GM10266 (cell line): Measurements from ENCODE around the gene SLC6A18.

Source experiments
- DNase-seq: peaks from one replicate; pipeline ENCODE4 v3.0.0; 2012; ENCODE audit errors: extremely low spot score
- TF ChIP-seq, protein P1 (sequence below): IDR thresholded peaks from 2 replicates; pipeline ENCODE4 v1.5.1; 2012; ENCODE audit warnings: mild to moderate bottlenecking, low read depth; ENCODE audit not compliant: control insufficient read depth, insufficient read depth; ENCODE audit errors: missing control alignments

Gene SLC6A18

DNA sequence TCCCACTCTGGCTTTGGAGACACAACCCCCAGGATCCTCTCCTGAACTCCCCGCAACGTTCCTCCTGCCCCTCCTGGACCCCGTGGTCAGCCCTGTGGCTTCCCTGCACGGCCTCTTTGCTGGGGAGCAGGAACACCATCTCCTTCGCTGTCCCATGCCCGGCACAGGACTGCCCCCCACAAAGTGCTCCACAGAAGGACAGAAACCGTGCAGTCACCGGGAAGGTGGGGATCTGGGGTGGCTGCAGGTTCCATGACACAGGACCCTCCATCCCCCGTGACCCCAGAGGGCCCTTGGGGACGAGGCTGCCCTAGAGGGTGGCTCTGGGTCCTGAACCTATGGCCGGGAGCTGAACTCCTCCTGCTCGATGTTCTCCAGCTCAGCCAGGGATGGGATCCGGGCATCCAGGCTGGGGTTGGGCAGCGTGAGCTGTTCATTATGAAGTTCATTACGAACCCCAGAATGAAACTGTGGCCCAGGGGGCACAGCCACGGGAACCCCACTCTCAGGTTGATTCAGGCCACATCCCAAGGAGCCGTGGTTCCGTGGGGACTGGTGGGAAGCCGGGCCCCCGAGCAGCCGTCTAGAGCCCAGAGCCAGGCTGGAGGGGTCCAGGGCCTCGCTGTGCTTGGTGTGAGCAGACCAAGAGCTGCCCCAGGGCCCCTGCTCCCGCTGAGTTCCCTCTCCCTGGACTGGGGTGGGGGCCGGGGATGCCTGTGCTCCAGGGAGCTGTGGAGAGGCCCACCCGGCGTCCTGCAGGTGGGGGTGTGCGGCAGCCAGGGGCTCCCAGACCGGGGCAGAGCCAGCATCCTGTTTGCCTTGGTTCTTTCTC is 24.5 kb upstream of the SLC6A18 start:
- TF ChIP-seq, protein P1, sequence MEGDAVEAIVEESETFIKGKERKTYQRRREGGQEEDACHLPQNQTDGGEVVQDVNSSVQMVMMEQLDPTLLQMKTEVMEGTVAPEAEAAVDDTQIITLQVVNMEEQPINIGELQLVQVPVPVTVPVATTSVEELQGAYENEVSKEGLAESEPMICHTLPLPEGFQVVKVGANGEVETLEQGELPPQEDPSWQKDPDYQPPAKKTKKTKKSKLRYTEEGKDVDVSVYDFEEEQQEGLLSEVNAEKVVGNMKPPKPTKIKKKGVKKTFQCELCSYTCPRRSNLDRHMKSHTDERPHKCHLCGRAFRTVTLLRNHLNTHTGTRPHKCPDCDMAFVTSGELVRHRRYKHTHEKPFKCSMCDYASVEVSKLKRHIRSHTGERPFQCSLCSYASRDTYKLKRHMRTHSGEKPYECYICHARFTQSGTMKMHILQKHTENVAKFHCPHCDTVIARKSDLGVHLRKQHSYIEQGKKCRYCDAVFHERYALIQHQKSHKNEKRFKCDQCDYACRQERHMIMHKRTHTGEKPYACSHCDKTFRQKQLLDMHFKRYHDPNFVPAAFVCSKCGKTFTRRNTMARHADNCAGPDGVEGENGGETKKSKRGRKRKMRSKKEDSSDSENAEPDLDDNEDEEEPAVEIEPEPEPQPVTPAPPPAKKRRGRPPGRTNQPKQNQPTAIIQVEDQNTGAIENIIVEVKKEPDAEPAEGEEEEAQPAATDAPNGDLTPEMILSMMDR: no peak

DNA sequence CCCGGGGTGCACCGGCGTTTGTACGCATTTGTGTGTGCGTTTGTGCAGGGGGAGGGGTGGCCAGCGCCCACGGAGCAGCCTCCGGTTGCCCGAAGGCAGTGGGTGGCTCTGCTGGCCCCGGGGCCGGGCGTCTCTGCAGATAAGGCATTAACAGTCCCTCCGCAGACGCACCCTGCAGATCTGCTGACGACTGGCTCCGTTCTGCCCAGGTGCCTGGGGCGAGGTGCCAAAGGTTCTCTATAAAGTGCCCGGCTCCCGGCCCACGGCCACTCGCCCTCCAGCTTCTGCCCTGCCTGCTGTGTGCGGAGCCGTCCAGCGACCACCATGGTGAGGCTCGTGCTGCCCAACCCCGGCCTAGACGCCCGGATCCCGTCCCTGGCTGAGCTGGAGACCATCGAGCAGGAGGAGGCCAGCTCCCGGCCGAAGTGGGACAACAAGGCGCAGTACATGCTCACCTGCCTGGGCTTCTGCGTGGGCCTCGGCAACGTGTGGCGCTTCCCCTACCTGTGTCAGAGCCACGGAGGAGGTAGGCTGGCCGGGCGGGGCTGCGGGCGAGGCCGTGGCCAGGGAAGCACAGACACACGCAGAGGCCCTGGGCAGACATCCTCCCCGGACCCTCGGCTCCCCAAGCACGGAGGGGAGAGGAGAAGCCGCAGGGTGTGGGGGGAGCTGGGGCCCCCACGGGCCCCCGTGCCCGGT is 23.7 kb upstream of the SLC6A18 start, which contains the start of gene SLC6A19:
Gene SLC6A19, plus strand, starts transcription at position 269 of the 699 bp plus-strand sequence. Its CDS starts 56 bp downstream, at position 325.
- DNase-seq: no peak
- TF ChIP-seq, protein P1: no peak

More for the DNA sequence above, 24.5 kb upstream of the SLC6A18 start:
- no peak for DNase-seq

DNA sequence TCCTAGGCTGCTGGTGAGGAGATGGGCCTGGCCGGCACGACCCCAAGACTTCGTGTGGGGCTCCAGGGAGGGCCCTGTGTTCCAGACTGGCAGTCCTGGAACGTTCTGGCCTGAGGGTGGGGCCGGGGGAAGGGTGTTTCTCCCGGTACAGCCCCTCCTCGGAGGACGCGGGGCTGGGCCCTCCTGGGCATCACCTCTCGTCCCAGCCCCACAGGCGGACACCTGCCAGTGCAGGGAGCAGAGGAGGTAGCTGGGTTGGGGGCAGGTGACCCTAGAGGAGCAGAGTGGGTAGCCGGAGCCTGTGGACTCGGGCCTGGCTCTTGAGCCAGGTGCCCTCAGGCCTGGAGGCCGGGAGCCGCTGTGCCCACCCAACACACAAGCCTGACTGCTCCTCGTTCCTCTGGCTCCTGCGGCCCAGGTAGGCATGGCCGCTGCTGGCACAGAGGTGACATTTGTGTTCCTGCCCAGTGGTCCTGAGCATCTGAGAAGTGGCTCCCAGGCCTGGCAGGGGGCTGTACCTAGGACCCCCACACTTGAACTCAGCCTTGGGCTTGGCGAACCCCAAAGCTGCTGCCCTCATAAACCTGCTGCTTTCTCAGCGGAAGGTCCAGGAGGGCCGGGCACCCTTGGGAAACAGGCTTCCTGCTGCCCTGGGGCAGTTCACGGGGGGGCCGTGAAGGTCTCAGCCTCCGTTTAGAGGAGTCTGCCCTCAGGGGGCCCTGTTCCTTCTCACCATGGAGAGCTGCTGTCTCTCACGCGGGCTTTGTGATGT is 23.0 kb upstream of the SLC6A18 start:
- TF ChIP-seq, protein P1: no peak
- no peak for DNase-seq

DNA sequence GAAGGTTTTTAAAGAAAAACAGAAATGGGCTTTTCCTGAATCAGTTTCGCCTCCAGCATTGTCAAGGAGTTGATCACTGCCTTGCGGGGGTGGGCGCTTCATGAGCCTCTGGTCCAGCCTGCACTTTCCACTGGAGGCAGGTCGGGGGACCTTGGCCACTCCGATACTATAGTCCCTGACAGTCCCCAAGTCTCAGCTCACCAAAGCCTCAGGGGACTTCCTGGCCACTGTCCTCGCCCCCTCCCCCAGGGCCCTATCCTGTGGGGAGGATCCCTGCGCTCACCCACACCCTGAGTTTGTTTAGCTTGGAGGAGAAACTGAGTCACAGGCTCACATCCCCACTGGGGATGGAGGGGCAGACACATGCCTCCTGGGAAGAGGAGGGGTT is 22.4 kb upstream of the SLC6A18 start:
- DNase-seq: no peak
- TF ChIP-seq, protein P1: no peak

DNA sequence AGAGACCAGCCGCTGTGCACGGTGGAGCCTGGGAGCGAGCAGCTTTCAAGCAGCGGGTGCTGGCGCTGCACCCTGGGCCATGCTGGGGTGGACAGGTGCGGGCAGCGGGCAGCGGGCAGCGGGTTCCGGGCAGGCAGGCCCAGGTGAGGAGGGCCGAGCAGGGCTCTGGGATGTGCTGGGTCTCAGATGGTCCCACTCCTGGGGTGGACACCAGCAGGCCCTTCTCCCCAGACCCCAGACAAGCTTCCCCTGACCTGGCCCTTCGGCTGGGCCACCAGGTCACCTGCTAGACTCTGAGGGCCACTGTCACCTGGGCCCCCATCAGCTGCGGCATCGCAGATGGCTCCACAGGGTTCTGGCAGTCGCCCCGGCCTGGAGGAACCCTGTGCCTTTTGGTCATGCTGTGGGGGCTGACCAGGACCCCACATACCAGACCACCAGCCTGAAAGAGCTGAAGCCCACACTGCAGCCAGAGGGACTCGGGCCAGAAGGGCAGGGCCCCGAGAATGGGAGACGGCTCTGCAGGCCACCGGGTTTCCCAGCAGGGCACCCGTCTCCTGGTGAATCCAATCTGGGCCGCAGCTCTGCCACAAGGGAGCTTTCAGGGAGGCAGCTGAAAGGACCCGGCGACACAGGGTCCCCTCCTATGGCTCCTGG is 21.7 kb upstream of the SLC6A18 start:
- TF ChIP-seq, protein P1: no peak
- DNase-seq: no peak

DNA sequence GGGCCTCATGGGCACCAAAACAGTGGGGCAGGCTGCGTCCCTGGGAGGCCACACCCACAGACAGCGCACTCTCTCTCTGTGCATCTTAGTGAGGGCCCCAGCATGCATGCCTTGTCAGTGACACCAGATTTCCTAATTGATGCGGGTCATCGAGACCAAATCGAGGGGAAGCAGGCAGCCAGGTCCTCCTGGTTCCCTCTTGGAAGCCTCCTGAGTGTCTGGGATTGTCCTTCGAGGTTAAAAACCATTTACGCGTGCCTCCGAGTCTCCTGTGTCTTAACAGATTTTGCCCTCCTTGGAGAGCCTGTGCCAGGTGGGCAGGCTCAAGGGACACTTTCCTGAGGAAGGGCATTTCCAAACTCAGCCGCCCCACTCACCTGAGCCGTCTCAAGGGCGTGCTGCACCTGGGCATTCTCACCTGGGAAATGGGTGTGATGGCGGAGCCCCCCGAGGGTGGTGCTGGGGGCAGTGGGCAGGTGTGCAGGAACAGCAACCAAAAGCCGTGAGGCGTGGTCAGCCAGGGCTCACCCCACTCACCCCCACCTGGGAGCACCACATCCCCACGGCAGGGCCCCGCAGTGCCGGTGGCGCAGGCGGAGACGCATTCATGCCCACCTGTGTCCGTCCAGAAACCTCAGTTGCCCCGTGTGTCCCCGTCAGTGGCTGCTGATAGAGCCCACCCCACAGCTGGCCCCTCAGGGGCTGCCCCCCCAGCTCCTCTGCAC is 21.1 kb upstream of the SLC6A18 start:
- no peak for DNase-seq
- TF ChIP-seq, protein P1: no peak
